Hepatocyte (in vitro differentiated cells): ENCODE measurements around the gene THSD4.

Experiments used
- EZH2phosphoT487 ChIP-seq: fragments of 200-600 bp; sonication (generic); IDR thresholded peaks from one replicate; pipeline ENCODE4 v1.6.1; 2018; ENCODE audit warnings: antibody characterized with exemption, mild to moderate bottlenecking, low read depth, moderate library complexity; ENCODE audit not compliant: unreplicated experiment, severe bottlenecking
- TF ChIP-seq, protein P1 (sequence below): fragments of 200-600 bp; sonication (generic); IDR thresholded peaks from 2 replicates; pipeline ENCODE4 v1.5.1; 2016; ENCODE audit warnings: antibody characterized with exemption, mild to moderate bottlenecking; ENCODE audit not compliant: poor library complexity

DNA sequence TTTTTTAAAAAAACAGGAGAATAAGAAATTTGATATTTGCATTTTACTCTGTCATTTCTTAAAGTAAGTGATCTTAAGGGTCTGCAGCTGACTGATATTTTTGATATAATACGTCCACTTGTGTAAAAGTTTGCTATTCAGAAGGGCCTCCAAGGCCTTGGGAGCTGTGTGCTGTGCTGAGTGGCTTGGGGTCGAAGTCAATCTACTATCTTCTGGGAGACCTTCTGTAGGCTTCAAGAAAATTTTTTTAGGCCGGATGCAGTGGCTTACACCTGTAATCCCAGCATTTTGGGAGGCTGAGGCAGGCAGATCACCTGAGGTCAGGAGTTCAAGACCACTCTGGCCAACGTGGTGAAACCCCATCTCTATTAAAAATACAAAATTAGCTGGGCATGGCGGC is 26.3 kb downstream of the THSD4 start:
- TF ChIP-seq, protein P1, sequence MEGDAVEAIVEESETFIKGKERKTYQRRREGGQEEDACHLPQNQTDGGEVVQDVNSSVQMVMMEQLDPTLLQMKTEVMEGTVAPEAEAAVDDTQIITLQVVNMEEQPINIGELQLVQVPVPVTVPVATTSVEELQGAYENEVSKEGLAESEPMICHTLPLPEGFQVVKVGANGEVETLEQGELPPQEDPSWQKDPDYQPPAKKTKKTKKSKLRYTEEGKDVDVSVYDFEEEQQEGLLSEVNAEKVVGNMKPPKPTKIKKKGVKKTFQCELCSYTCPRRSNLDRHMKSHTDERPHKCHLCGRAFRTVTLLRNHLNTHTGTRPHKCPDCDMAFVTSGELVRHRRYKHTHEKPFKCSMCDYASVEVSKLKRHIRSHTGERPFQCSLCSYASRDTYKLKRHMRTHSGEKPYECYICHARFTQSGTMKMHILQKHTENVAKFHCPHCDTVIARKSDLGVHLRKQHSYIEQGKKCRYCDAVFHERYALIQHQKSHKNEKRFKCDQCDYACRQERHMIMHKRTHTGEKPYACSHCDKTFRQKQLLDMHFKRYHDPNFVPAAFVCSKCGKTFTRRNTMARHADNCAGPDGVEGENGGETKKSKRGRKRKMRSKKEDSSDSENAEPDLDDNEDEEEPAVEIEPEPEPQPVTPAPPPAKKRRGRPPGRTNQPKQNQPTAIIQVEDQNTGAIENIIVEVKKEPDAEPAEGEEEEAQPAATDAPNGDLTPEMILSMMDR, result no peak
- TF ChIP-seq EZH2phosphoT487, result no peak
